ENCODE measurements around the gene C20orf144.
"Not testable (repeated sequence)": the region's sequence is repeated elsewhere in the genome, so short reads cannot be mapped to it uniquely, and the experiment has no call there.

Gene C20orf144

DNA sequence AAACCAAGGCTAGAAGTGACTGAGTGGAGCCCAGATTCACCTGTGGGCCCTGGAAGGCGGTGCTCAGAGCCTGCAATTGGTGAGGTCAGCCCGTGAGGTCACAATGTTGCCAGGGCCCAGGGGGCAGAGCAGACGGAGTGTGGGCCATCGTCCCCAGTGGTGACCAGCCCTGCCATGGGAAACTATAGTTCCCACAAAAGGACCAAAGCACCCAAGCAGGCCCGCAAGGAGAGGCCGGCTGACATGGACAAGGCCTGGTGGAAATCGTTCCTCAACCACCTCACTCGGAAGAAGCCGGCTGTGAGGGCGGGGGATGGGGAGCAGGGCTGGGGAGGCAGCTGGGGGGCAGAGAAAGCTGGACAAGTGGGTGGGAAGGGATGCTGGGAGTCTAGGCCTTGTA lies at the start of gene C20orf144:
Gene C20orf144, plus strand, starts transcription at position 156 of the 400 bp plus-strand sequence. Its CDS starts 19 bp downstream, at position 175.
- DNase-seq: no peak

- DNase-seq: no peak
These were observed 40.3 kb upstream of the C20orf144 start for GRCh38 chr20:33621717-33622400.

DNA sequence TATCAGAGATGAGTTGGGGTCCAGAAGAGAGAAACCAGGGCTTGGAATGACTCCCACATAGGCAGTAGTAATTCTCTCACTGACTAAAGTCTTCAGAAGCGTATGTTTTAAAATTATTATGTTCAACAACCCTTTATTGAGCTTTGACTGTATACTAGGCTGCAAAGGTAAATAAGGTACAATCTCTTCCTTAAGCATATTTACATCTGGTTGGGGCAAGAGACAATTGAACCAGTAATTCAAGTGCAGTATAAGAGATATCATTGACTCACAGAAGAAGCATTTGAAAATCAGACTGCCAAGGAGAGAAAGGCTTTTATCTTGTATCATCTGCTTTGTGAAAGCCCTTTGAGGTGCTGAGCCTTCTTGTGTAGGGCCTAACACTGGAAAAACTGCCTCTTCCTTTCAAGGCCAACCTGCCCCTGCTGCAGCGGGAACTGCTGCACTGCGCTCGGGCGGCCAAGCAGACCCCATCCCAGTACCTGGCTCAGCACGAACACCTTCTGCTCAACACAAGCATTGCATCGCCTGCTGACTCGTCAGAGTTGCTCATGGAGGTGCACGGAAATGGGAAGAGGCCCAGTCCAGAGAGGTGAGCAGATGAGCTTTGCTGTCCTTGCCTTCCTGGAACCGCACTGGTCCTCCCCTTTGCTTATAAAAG lies 39.3 kb upstream of the C20orf144 start:
- no peak for DNase-seq

DNA sequence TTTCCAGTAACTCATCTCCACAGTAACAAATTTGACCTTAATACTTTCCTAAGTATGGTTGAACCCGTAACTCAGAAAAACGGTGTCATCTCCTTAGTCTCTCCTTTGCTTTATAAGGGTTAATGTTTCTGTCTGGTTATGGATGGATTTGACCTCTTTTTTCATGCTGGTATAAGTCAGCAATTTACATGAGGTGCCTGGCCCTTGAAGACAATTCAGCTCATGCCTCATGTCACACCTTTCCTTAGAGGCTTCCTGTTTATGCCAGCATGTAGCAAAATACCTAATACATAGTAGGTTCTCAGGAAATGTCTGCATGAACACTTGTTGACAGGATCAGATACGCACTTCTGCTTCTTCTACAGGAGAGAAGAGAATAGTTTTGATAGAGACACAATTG lies 37.7 kb upstream of the C20orf144 start:
- no peak for DNase-seq

DNA sequence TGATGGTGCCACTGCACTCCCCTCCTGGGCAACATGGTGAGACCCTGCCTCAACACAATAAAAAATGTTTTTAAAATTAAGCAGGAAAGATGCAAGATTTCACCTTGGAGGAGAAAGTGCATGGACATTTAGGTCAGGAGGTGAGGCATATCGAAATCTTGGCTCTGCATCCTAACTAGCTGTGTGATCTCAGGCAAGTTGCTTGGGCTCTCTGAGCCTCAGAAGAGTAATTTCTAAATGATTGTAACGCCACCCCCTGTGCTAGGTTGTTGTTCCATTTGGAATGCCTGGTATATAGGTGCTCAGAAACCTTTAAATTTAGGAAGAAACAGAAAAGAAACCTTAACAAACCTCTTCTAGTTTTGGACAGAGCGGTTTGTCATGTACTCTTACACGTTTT lies 35.9 kb upstream of the C20orf144 start:
- DNase-seq: no peak

GRCh38 chr20:33627577-33628216 lies 34.4 kb upstream of the C20orf144 start:
- DNase-seq: no peak

DNA sequence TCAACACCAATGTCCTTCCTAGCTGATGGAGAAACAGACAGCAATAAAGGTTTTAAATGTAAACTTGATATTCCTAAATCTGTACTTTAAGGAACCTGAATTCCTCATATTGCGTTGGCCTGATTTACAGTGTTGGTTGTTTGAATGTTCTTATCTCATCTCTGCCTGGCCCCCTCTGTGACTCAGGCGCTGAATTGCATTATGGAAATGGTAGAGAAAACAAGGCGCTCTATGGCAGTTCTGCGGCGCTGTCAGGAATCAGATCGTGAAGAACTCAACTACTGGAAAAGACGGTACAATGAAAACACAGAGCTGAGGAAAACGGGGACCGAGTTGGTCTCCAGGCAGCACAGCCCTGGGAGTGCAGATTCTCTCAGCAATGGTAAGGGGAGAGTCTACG lies 32.6 kb upstream of the C20orf144 start:
- DNase-seq: no peak

DNA sequence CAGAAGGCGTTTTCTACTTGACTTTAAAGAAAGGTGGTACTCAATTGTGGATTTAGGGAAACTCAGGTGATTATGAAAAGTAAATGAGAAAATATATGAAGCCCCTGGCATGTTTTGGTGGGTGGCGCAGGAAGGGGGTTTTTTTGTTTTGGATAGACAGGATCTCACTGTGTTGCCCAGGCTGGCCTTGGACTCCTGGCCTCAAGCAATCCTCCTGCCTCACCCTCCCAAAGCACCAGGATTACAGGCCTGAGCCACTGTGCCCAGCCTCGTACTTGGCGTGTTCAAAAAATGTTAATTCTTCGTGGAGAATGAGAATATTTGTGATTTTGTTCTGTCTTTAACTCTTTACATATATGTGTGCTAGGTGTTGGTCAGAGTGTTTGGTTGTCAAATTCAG lies 32.1 kb upstream of the C20orf144 start:
- DNase-seq: no peak

- DNase-seq: no peak
These were observed 31.6 kb upstream of the C20orf144 start for GRCh38 chr20:33630507-33630906.

- DNase-seq: not testable (repeated sequence)
These were observed 30.2 kb upstream of the C20orf144 start for GRCh38 chr20:33631910-33632309.

GRCh38 chr20:33635341-33635740 lies 26.8 kb upstream of the C20orf144 start:
- no peak for DNase-seq

- no peak for DNase-seq
These were observed 25.4 kb upstream of the C20orf144 start for GRCh38 chr20:33636776-33637175.

DNA sequence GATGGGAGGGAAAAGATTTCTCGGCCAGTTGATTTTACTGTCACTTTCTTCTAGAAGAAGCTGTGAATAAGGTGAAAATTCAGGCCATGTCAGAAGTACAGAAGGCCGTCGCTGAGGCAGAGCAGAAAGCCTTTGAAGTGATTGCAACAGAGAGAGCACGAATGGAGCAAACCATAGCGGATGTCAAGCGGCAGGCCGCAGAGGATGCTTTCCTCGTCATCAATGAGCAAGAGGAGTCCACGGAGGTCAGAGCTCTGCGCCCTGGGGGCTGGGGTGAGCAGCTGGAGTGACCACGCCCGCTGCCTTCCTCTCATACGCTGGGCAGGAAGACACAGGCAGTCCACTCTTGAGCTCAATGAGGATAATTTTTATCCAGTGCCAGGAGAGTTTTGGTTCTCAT lies 21.8 kb upstream of the C20orf144 start:
- no peak for DNase-seq

DNA sequence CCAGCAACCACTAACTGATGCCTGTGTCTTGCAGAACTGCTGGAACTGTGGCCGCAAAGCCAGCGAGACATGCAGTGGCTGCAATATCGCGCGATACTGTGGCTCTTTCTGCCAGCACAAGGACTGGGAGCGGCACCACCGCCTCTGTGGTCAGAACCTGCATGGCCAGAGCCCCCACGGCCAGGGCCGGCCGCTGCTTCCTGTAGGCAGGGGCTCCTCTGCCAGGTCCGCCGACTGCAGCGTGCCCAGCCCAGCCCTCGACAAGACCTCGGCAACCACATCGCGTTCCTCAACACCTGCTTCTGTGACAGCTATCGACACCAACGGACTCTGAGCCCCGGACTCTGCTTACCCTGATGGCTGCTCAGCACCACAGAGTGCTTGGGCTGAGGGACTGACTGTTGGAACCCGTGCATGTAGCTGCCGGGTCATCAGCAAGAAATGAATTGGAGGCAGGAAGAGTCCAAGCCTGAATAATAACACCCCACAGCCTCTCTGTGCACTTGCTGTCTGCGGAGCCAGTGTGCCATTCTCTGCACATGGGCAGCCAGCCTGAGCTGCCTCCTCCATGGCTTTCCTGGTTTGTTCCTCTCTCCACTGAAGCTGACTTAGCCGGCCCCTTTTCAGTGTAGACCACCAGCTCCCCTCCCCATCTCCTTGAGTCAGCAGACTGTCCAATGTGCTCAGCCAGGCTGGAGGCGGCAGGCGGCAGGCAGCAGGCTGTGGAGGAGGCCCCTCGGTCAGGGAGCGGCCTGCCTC lies 17.6 kb upstream of the C20orf144 start:
- DNase-seq: no peak

DNA sequence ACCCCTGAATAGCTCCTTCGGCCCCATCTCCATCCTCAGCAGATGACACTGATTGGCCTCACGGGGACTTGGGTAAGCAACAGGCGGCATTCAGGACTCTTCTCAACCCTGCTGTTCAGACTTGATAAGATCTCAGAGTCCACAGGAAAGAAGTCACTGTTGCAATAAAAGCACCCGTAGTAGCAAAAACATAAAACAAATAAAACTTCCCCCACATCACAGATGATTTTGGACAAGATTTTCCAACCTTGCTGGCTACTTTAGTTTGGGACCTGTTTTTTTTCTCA lies 17.1 kb upstream of the C20orf144 start:
- DNase-seq: no peak

DNA sequence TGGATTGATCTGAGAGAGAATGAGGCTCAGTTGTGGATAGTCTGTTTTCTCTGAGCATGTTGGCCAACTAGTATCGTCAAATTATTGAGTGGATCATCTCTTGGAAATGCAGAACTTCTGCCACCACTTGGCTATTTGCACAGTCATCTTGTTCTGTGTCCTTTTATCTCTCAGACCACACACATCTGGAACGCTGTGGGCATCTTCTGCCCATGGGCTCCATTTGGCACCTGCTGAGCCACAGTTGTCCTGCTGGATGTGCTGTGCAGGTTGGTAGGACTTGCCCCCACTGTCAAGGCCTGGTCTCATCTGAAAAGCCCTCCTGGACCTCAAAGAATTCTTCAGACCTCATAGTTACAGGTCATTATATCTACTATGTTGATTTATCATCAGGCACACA lies 16.7 kb upstream of the C20orf144 start:
- DNase-seq: no peak

DNA sequence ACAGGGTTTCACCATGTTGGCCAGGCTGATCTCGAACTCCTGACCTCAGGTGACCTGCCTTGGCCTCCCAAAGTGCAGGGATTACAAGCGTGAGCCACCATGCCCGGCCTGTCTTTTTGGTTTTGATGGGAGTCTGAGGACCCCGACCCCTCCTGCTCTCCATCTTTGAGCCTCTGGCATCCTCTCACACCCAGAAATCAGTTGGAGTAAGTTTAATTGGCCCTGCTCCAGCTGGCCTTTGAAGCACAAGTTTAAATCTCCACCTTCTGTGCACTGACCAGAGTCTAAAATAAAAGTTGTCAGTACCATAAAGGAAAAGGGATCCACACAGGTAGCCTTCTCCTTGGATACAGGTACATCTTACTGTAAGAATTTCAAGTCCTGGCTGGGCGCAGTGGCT lies 15.9 kb upstream of the C20orf144 start:
- no peak for DNase-seq

GRCh38 chr20:33646959-33647602 lies 15.0 kb upstream of the C20orf144 start:
- DNase-seq: not testable (repeated sequence)

DNA sequence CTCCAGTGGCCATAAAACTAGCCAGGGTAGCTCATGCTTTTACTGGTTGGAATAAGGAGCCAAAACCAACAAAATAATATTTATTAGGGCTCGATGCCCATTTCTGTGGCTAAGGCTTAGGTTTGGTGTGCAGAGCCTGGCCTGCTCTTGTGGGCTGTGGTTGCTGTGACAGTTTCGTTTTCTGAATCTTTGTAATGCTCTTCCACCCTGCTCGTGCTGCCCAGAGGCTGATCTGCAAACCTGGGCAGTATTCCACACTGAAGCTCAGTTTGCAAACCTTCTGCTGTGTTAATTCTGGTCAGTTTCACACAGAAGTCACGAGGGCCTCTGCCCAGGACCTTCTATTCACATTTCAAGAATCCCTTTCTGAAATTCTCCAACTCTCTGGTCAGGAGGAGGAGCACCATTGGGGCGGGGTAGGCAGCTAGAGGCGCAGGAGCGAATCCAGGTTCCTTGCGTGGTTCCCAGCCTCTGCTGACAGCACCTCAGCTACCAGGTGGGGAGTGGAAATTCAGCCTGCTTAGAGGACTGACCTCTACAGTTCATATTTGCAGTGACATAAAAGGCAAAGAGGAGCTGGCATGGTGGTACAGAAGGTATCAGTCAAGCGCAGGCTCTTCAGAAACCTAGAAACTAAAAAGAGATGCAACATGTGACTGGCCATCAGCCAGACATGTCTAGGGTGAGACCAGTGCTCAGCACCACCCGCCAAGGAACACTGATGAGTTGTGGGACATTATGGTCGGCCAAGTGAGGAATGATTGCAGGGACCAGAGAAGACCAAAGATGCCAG lies 14.3 kb upstream of the C20orf144 start:
- DNase-seq: no peak

DNA sequence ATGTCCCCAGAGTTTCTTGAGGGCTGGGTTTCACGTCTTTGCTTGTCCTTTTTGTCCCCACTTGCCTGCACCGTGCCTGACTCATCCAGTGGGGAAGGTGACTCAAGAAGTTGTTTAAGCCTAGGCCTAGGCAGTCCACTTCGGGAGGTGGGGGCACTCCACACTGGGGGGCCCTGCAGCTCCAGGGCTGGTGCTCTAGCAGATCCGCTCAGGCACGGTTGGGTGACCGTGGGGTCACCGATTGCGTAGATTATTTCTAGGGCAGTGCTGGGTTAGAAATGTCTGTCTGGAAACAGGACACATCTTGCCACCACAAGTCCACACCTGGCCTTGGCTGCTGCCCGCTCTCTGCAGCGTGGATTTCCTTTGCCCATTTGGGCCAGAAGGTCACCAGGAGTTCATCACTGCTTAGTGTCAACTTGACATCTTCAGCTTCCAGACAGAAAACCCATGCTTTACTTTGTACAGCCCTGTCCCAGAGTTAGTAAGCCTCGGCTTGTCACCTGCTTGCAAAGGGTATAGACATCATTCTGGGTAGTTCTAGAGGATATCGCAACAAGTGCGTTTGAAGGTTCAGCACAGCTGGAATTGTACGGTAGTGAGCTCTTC lies 13.6 kb upstream of the C20orf144 start:
- DNase-seq: no peak

- no peak for DNase-seq
These were observed 12.9 kb upstream of the C20orf144 start for GRCh38 chr20:33649201-33649681.

Measured in stimulated activated CD4-positive, alpha-beta T cell treated with anti-CD3 and anti-CD28 coated beads, Interleukin-2, amount 100 ng/mL, for 48 hours (primary cell).